Colonic mucosa (tissue), 4 donors: ENCODE results near the gene ANKRD27. TPM values are rescaled to one million over a fixed set of nuclear protein-coding genes. Genes with fewer than 3 reads are reported as not detected.

ENCODE experiments used
- DNase-seq: peaks from one replicate; pipeline ENCODE4 v3.0.0-alpha.2; 2020
- H3K27ac ChIP-seq: fragments of 200-600 bp; one replicate; pipeline ENCODE4 v1.8.0; 2021
- H3K27me3 ChIP-seq: fragments of 200-600 bp; one replicate; pipeline ENCODE4 v1.8.0; 2021
- H3K36me3 ChIP-seq: fragments of 200-600 bp; one replicate; pipeline ENCODE4 v1.8.0; 2021
- H3K4me1 ChIP-seq: fragments of 200-600 bp; one replicate; pipeline ENCODE4 v1.8.0; 2021; ENCODE audit warnings: mild to moderate bottlenecking
- H3K4me3 ChIP-seq: fragments of 200-600 bp; one replicate; pipeline ENCODE4 v1.8.0; 2021
- H3K9ac ChIP-seq, 2 donors: one replicate each; pipeline ENCODE4 v1.7.0; 2013; ENCODE audit warnings: control low read depth in 2 of 2, low read depth in 2 of 2, low read length in 2 of 2
- H3K9me3 ChIP-seq: fragments of 200-600 bp; one replicate; pipeline ENCODE4 v1.8.0; 2021
- intact Hi-C: fragments of 100-400 bp; cut with DNase I; formaldehyde crosslinking; loops from one replicate; pipeline ENCODE4 v1.14.1; 2022
- total RNA-seq, 2 donors: library from RNA; stranded (reverse); fragmentation: NEBNext Ultra II Directional in 1 of 2; extraction: Animal tissue kit (Norgen Biotek cat#: 25700) in 1 of 2; gene quantifications; one replicate each; pipeline ENCODE4 v1.2.1, GENCODE V29; 2021
- TF ChIP-seq, protein P1 (sequence below): fragments of 200-600 bp; IDR thresholded peaks from one replicate; pipeline ENCODE4 v1.8.0; 2022; ENCODE audit warnings: antibody characterized with exemption, mild to moderate bottlenecking
- donor health status: healthy.
- donor health status: DM: no; HTN: no; CAD: no.
- donor health status: DM: no; HTN: no; CAD: no.

ANKRD27 gene
- total RNA-seq, 2 donors from 2014 or later = 36.6 to 37.1 TPM

DNA sequence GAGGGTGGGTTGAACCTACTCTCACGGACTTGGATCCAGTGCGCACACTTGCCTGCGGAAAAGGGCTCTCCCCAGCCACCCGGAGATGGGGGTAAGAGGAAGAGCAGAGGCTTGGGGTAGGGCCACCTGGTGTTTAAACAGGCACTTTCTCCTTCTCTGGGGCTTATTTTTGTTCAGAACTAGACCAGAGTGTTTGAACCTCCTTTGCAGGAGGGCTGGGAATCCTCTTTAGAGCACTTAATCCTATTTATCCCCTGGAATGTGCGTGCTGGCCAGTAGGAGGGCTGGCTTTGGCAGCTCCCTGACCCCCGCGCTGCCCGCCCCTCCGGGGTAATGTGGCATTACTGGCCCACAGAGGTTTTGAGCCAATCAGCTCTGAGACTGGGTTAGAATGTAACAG, 2.7 kb upstream of the ANKRD27 start:
- Histone ChIP-seq H3K27ac (no peak overlapping the region), H3K4me3 (no peak overlapping the region), H3K9me3 (no peaks in the 10 kb centered on the region), H3K36me3 (no peaks in the 10 kb centered on the region), H3K4me1 (peaks cover 12% of the 10 kb centered on the region), H3K27me3 (peaks cover 21% of the 10 kb centered on the region), H3K9ac (no peak overlapping the region)
- intact Hi-C loops = loop anchor here (10.0 kb wide), 2 partner anchors 93 to 293 kb away; partner anchors contain the start of gene PDCD5
- TF ChIP-seq, protein P1, sequence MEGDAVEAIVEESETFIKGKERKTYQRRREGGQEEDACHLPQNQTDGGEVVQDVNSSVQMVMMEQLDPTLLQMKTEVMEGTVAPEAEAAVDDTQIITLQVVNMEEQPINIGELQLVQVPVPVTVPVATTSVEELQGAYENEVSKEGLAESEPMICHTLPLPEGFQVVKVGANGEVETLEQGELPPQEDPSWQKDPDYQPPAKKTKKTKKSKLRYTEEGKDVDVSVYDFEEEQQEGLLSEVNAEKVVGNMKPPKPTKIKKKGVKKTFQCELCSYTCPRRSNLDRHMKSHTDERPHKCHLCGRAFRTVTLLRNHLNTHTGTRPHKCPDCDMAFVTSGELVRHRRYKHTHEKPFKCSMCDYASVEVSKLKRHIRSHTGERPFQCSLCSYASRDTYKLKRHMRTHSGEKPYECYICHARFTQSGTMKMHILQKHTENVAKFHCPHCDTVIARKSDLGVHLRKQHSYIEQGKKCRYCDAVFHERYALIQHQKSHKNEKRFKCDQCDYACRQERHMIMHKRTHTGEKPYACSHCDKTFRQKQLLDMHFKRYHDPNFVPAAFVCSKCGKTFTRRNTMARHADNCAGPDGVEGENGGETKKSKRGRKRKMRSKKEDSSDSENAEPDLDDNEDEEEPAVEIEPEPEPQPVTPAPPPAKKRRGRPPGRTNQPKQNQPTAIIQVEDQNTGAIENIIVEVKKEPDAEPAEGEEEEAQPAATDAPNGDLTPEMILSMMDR = no peak
- DNase-seq = no peak

DNA sequence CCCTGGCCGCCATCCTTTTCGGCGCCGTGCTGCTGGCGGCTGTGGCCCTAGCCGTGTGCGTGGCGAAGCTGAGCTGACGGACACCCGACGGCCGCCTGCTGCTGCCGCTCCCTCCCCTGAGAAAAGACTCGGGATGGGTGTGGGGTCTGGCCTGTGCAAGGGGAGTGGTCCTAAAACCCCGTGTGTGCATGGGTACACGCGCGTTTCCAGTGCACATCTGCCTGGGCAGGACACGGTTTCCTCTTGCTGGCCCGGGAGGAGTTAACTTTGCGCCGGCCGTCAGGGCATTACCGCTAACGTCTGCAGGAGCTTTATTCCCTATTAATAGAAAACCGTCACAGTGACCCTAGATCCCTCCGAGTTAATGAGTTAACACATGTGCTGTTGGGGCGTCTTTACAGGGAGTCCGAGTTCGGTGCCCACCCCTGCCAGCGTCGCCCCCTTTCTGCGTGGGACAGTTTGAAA, 1.9 kb upstream of the ANKRD27 start:
- intact Hi-C loops = loop anchor here (10.0 kb wide), 2 partner anchors 92 to 292 kb away; partner anchors contain the start of gene PDCD5
- TF ChIP-seq, protein P1 = no peak
- DNase-seq = no peak
- H3K4me3 ChIP-seq = no peak overlapping the region
- peaks cover 12% of the 10 kb centered on the region for H3K4me1 ChIP-seq
- peaks cover 21% of the 10 kb centered on the region for H3K27me3 ChIP-seq
- no peak overlapping the region for H3K27ac ChIP-seq
- no peak overlapping the region for H3K9ac ChIP-seq
- no peaks in the 10 kb centered on the region for H3K9me3 ChIP-seq
- no peaks in the 10 kb centered on the region for H3K36me3 ChIP-seq

DNA sequence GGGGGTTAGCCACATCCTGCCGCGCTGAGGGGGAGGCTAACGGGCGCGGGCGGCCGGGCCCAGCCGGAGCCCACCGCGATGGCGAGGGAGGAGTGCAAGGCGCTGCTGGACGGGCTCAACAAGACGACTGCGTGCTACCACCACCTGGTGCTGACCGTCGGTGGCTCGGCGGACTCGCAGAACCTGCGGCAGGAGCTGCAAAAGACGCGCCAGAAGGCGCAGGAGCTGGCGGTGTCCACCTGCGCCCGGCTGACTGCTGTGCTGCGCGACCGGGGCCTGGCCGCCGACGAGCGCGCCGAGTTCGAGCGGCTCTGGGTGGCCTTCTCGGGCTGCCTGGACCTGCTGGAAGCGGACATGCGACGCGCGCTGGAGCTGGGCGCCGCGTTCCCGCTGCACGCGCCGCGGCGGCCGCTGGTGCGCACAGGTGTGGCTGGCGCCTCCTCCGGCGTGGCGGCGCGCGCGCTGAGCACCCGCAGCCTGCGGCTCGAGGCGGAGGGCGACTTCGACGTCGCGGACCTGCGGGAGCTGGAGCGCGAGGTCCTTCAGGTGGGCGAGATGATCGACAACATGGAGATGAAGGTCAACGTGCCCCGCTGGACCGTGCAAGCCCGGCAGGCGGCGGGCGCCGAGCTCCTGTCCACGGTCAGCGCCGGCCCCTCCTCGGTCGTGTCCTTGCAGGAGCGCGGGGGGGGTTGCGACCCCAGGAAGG, 1.4 kb upstream of the ANKRD27 start:
- intact Hi-C loops = loop anchor here (10.0 kb wide), 2 partner anchors 92 to 292 kb away; partner anchors contain the start of gene PDCD5
- TF ChIP-seq, protein P1 = no peak
- no peak for DNase-seq
- Histone ChIP-seq H3K4me1 (peaks cover 12% of the 10 kb centered on the region), H3K4me3 (peak overlapping the region; percentile 84), H3K9ac (peak overlapping the region in 1 of 2 donors; percentile 14), H3K27ac (no peak overlapping the region), H3K9me3 (no peaks in the 10 kb centered on the region), H3K36me3 (no peaks in the 10 kb centered on the region), H3K27me3 (peaks cover 21% of the 10 kb centered on the region)

DNA sequence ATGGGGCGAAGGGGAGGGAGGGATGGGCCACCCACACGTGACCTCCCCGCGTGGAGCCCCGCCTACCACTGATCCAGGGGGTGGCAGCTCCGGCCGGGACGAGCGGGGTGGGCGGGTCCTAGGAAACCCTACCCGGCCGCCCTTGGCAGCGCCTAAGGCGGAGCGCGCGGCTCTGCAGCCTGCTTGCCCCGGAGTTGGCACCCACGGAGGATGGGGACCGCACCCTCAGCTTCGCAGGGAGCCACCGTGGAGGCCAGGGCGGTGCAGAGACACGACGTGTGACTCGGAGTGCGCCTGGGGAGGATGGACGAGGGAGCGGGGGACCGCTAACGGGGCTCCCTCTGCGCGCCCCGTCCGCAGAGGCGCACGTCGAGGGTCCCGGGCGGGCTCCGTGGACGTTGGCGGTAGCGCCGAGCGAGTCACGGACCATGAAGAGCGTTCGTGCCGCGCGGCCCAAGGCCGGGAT, 773 bp upstream of the ANKRD27 start, which contains the start of gene RGS9BP:
Gene RGS9BP, plus strand, starts transcription at position 129 of the 466 bp plus-strand sequence. CDS start 416 bp downstream, outside the sequence.
- Histone ChIP-seq H3K9me3 (no peaks in the 10 kb centered on the region), H3K4me1 (peaks cover 12% of the 10 kb centered on the region), H3K4me3 (peak within 1 kb of the TSS; percentile 84), H3K36me3 (no peaks in the 10 kb centered on the region), H3K9ac (peak within 1 kb of the TSS; percentile 73 to 82), H3K27ac (peak within 1 kb of the TSS; percentile 72), H3K27me3 (peaks cover 21% of the 10 kb centered on the region)
- TF ChIP-seq, protein P1 = no peak
- DNase-seq = peak; percentile 86
- intact Hi-C loops = loop anchor here (10.0 kb wide), 2 partner anchors 91 to 291 kb away; partner anchors contain the start of gene PDCD5

DNA sequence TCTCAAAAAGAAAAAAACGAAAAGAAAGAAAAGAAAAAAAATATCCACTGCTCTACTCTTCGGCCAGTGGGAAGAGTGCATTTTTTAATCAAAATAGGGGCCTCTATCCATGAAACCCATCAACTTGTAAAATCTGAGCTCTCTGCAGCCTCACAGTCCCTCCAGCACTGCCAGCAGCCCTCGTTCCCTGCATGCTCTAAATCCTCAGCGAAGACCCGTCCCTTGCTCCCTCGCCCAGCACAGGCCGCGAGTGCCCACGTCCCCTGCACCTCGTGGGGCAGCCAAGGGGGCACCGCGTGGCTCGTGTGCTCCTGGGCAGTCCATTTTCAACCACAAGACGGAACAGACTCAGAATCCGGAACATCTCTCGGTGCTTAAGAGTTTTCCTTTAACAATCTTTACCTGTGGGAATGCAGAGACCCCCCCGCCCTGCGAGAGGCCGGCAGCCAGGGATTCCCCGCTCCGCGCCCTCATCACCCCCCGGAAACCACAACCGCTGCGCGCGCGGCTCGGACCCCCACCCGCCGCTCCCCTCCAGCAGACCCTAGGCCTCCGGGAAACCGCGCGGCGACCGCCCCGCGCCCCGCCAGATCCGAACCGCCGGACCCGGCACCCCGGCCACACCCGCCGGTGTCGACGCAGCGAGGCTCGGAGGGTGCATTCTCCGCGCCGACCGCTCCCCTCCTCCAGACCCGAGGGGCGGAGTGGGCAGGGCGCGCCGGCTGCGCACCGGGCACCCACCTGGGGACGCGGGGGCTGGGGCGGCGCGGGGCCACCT, 638 bp downstream of the ANKRD27 start:
- peak overlapping the region; percentile 73 to 82 for H3K9ac ChIP-seq
- H3K9me3 ChIP-seq = no peaks in the 10 kb centered on the region
- H3K27me3 ChIP-seq = peaks cover 21% of the 10 kb centered on the region
- peak overlapping the region; percentile 84 for H3K4me3 ChIP-seq
- H3K36me3 ChIP-seq = no peaks in the 10 kb centered on the region
- peak overlapping the region; percentile 72 for H3K27ac ChIP-seq
- H3K4me1 ChIP-seq = peaks cover 22% of the 10 kb centered on the region
- DNase-seq = no peak
- intact Hi-C loops = loop anchor here (10.0 kb wide), 2 partner anchors 90 to 290 kb away; partner anchors contain the start of gene PDCD5
- TF ChIP-seq, protein P1 = no peak
